Measurements from ENCODE around the gene JAK1. TPM values are rescaled to one million over a fixed set of nuclear protein-coding genes. Genes with fewer than 3 reads are reported as not detected.

The JAK1 gene
- total and polyA plus RNA-seq, 2 experiments from 2014 or later: 90.8 to 124 TPM

DNA sequence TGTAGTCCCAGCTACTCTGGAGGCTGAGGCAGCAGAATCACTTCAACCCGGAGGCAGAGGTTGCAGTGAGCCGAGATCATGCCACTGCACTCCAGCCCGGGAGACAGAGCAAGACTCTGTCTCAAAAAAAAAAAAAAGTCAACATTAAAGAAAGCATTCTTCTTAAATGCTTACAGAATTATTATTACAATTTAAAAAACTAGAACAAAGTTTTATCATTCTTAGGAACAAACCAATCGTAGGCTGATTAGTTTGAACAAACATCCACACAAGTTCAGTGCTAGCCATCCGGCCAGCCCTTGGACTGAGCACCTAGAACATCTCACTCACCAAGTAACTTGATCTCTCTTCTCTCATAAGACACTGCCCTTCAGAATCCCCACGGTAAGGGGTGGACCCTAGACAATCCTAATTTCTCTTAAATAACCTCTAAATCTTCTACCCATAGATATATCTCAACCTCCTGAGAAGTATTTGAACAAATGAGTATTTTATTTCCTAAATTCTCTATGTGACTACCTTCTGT is 16.0 kb downstream of the JAK1 start:
- H3K4me2 ChIP-seq (ENCODE audit: unreplicated experiment): no peak overlapping the region
- H3K27ac ChIP-seq: no peak overlapping the region
- peaks cover 5% of the 10 kb centered on the region; the same call in 1 of the 2 replicates for H3F3A ChIP-seq (ENCODE audit: insufficient read depth)
- H2AFZ ChIP-seq: no peak overlapping the region
- H3K27me3 ChIP-seq (replicated peaks; ENCODE audit: insufficient read depth): no peaks in the 10 kb centered on the region
- peaks cover 98% of the 10 kb centered on the region for H3K79me2 ChIP-seq (ENCODE audit: insufficient read depth)
- no peak overlapping the region for H3K4me3 ChIP-seq
- no peaks in the 10 kb centered on the region for H3K36me3 ChIP-seq (ENCODE audit: low read depth)
- no peak overlapping the region for H3K9ac ChIP-seq
- DNase-seq: no peak
- H3K9me3 ChIP-seq (ENCODE audit: low read depth): no peaks in the 10 kb centered on the region
- H3K9me2 ChIP-seq (ENCODE audit: insufficient read depth): no peaks in the 10 kb centered on the region
- 88% methylated on average over 6 of the region's 6 CpGs for WGBS, 2 experiments (ENCODE audit: low coverage in 1 of 2, low lambda C conversion rate in 2 of 2, missing lambda C conversion rate in 2 of 2)
- no peak for TF ChIP-seq EZH2 (IDR thresholded peaks at IDR 0.05; ENCODE audit: insufficient read depth, poor library complexity, severe bottlenecking)
- no peak for TF ChIP-seq EZH2phosphoT487 (IDR thresholded peaks at IDR 0.05; ENCODE audit: insufficient read depth, low read depth)
- H3K4me1 ChIP-seq (ENCODE audit: insufficient read depth): peaks cover 6% of the 10 kb centered on the region
- no peaks in the 10 kb centered on the region for H4K20me1 ChIP-seq (ENCODE audit: insufficient read depth)
- in situ Hi-C loops (cut with MboI): no loop called here

- DNase-seq: peak; percentile 47
- 96 to 97% methylated on average over 3 of the region's 3 CpGs for WGBS, 2 experiments (ENCODE audit: low coverage in 1 of 2, low lambda C conversion rate in 2 of 2, missing lambda C conversion rate in 2 of 2)
Observed at GRCh38 chr1:64948905-64949833, 17.2 kb downstream of the JAK1 start.

GRCh38 chr1:64948216-64948615 is 18.1 kb downstream of the JAK1 start:
- H3K27ac ChIP-seq: no peak overlapping the region
- H3K9me2 ChIP-seq (ENCODE audit: insufficient read depth): no peaks in the 10 kb centered on the region
- peaks cover 10% of the 10 kb centered on the region for H3K4me1 ChIP-seq (ENCODE audit: insufficient read depth)
- no peak overlapping the region for H3K9ac ChIP-seq
- H2AFZ ChIP-seq: no peak overlapping the region
- H3K9me3 ChIP-seq (ENCODE audit: low read depth): no peaks in the 10 kb centered on the region
- TF ChIP-seq EZH2 (IDR thresholded peaks at IDR 0.05; ENCODE audit: insufficient read depth, poor library complexity, severe bottlenecking) (no peak), EZH2phosphoT487 (IDR thresholded peaks at IDR 0.05; ENCODE audit: insufficient read depth, low read depth) (no peak)
- in situ Hi-C loops (cut with MboI): no loop called here
- H3K4me3 ChIP-seq: no peak overlapping the region
- peaks cover 5% of the 10 kb centered on the region; the same call in 1 of the 2 replicates for H3F3A ChIP-seq (ENCODE audit: insufficient read depth)
- no peaks in the 10 kb centered on the region for H4K20me1 ChIP-seq (ENCODE audit: insufficient read depth)
- DNase-seq: no peak
- no peaks in the 10 kb centered on the region for H3K27me3 ChIP-seq (replicated peaks; ENCODE audit: insufficient read depth)
- 100% methylated on average over 2 of the region's 2 CpGs for WGBS, 2 experiments (ENCODE audit: low coverage in 1 of 2, low lambda C conversion rate in 2 of 2, missing lambda C conversion rate in 2 of 2)
- H3K4me2 ChIP-seq (ENCODE audit: unreplicated experiment): no peak overlapping the region
- peaks cover 98% of the 10 kb centered on the region for H3K79me2 ChIP-seq (ENCODE audit: insufficient read depth)
- H3K36me3 ChIP-seq (ENCODE audit: low read depth): no peaks in the 10 kb centered on the region

More at GRCh38 chr1:64948905-64949833, 17.2 kb downstream of the JAK1 start:
- TF ChIP-seq EZH2phosphoT487 (IDR thresholded peaks at IDR 0.05; ENCODE audit: insufficient read depth, low read depth) (no peak), EZH2 (IDR thresholded peaks at IDR 0.05; ENCODE audit: insufficient read depth, poor library complexity, severe bottlenecking) (no peak)
- no peak overlapping the region for H2AFZ ChIP-seq
- H3K9me2 ChIP-seq (ENCODE audit: insufficient read depth): no peaks in the 10 kb centered on the region
- no peaks in the 10 kb centered on the region for H4K20me1 ChIP-seq (ENCODE audit: insufficient read depth)
- peaks cover 6% of the 10 kb centered on the region for H3K4me1 ChIP-seq (ENCODE audit: insufficient read depth)
- peaks cover 98% of the 10 kb centered on the region for H3K79me2 ChIP-seq (ENCODE audit: insufficient read depth)
- in situ Hi-C loops (cut with MboI): no loop called here
- H3K9ac ChIP-seq: peak overlapping the region; percentile 49
- no peak overlapping the region for H3K4me3 ChIP-seq
- H3K27ac ChIP-seq: peak overlapping the region; percentile 42
- H3K36me3 ChIP-seq (ENCODE audit: low read depth): no peaks in the 10 kb centered on the region
- H3F3A ChIP-seq (ENCODE audit: insufficient read depth): peaks cover 5% of the 10 kb centered on the region; the same call in 1 of the 2 replicates
- H3K9me3 ChIP-seq (ENCODE audit: low read depth): no peaks in the 10 kb centered on the region
- H3K27me3 ChIP-seq (replicated peaks; ENCODE audit: insufficient read depth): no peaks in the 10 kb centered on the region
- H3K4me2 ChIP-seq (ENCODE audit: unreplicated experiment): peak overlapping the region; percentile 16

GRCh38 chr1:64946916-64947315 is 19.4 kb downstream of the JAK1 start:
- H3K9me3 ChIP-seq (ENCODE audit: low read depth): no peaks in the 10 kb centered on the region
- H3K9me2 ChIP-seq (ENCODE audit: insufficient read depth): no peaks in the 10 kb centered on the region
- in situ Hi-C loops (cut with MboI): no loop called here
- H3K27me3 ChIP-seq (replicated peaks; ENCODE audit: insufficient read depth): no peaks in the 10 kb centered on the region
- peaks cover 98% of the 10 kb centered on the region for H3K79me2 ChIP-seq (ENCODE audit: insufficient read depth)
- H3K4me1 ChIP-seq (ENCODE audit: insufficient read depth): peaks cover 19% of the 10 kb centered on the region
- DNase-seq: no peak
- H3K4me3 ChIP-seq: no peak overlapping the region
- no peak overlapping the region for H3K27ac ChIP-seq
- H3K36me3 ChIP-seq (ENCODE audit: low read depth): no peaks in the 10 kb centered on the region
- WGBS, 2 experiments (ENCODE audit: low coverage in 1 of 2, low lambda C conversion rate in 2 of 2, missing lambda C conversion rate in 2 of 2): 0 to 20% methylated on average over 1 of the region's 1 CpG
- H3K9ac ChIP-seq: no peak overlapping the region
- H3F3A ChIP-seq (ENCODE audit: insufficient read depth): peaks cover 5% of the 10 kb centered on the region; the same call in 1 of the 2 replicates
- TF ChIP-seq EZH2phosphoT487 (IDR thresholded peaks at IDR 0.05; ENCODE audit: insufficient read depth, low read depth) (no peak), EZH2 (IDR thresholded peaks at IDR 0.05; ENCODE audit: insufficient read depth, poor library complexity, severe bottlenecking) (no peak)
- H3K4me2 ChIP-seq (ENCODE audit: unreplicated experiment): no peak overlapping the region
- H4K20me1 ChIP-seq (ENCODE audit: insufficient read depth): no peaks in the 10 kb centered on the region
- no peak overlapping the region for H2AFZ ChIP-seq

All from GM23248 (cell line).